ENCODE data around the gene IMMP2L. TPM values are rescaled to one million over a fixed set of nuclear protein-coding genes. Genes with fewer than 3 reads are reported as not detected.

Gene IMMP2L
- polyA plus RNA-seq, 1 donor (not counting 4 experiments of a cell fraction or from before 2014, with no cell fraction given), result 14.1 TPM

- H3K27me3 ChIP-seq (ENCODE audit: control insufficient read depth, extremely low read depth, insufficient read depth, low read length), result no peaks in the 10 kb centered on the region
- no peak overlapping the region for H3K4me3 ChIP-seq (ENCODE audit: control insufficient read depth in 2 of 3, extremely low read depth in 1 of 3, insufficient read depth in 2 of 3, low read depth in 1 of 3, low read length in 3 of 3)
- H3K36me3 ChIP-seq (ENCODE audit: control insufficient read depth in 2 of 2, extremely low read depth in 1 of 2, insufficient read depth in 2 of 2, low read length in 2 of 2), result no peaks in the 10 kb centered on the region
- no peaks in the 10 kb centered on the region for H3K79me2 ChIP-seq (ENCODE audit: control insufficient read depth, insufficient read depth, low read length)
- TF ChIP-seq, protein P1, sequence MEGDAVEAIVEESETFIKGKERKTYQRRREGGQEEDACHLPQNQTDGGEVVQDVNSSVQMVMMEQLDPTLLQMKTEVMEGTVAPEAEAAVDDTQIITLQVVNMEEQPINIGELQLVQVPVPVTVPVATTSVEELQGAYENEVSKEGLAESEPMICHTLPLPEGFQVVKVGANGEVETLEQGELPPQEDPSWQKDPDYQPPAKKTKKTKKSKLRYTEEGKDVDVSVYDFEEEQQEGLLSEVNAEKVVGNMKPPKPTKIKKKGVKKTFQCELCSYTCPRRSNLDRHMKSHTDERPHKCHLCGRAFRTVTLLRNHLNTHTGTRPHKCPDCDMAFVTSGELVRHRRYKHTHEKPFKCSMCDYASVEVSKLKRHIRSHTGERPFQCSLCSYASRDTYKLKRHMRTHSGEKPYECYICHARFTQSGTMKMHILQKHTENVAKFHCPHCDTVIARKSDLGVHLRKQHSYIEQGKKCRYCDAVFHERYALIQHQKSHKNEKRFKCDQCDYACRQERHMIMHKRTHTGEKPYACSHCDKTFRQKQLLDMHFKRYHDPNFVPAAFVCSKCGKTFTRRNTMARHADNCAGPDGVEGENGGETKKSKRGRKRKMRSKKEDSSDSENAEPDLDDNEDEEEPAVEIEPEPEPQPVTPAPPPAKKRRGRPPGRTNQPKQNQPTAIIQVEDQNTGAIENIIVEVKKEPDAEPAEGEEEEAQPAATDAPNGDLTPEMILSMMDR (optimal IDR thresholded peaks at IDR 0.05 in 1 of 3, IDR thresholded peaks at IDR 0.05 in 1 of 3, conservative IDR thresholded peaks at IDR 0.05 in 1 of 3; ENCODE audit: extremely low read depth in 1 of 3, insufficient read depth in 2 of 3, low read length in 3 of 3), result no peak
- no peak for TF ChIP-seq EZH2 (IDR thresholded peaks at IDR 0.05; ENCODE audit: low read length)
- H3K4me2 ChIP-seq (ENCODE audit: control insufficient read depth, extremely low read depth, insufficient read depth, low read depth, low read length), result no peak overlapping the region
- DNase-seq (ENCODE audit: low read depth, low spot score) (no peak), FAIRE-seq (no peak)
- H3K27ac ChIP-seq (ENCODE audit: control insufficient read depth, insufficient read depth, low read length), result no peak overlapping the region
- H4K20me1 ChIP-seq (ENCODE audit: control insufficient read depth, extremely low read depth, insufficient read depth, low read length), result no peaks in the 10 kb centered on the region
- dilution Hi-C loops (cut with MboI; ENCODE audit: extremely low pct_ligation_motif_present, low sequenced_read_pairs), result no loop called here
- no peaks in the 10 kb centered on the region for H3K9me1 ChIP-seq (ENCODE audit: control insufficient read depth, extremely low read depth, insufficient read depth, low read length)
- no peak overlapping the region for H2AFZ ChIP-seq (ENCODE audit: control insufficient read depth, low read length)
- no peaks in the 10 kb centered on the region for H3K4me1 ChIP-seq (ENCODE audit: control insufficient read depth, extremely low read depth, insufficient read depth, low read length)
- H3K9me3 ChIP-seq (ENCODE audit: control insufficient read depth, low read depth, low read length), result no peaks in the 10 kb centered on the region
- no peak overlapping the region for H3K9ac ChIP-seq (ENCODE audit: control insufficient read depth, extremely low read depth, insufficient read depth, low read length)
Observed at GRCh38 chr7:110645616-110646015, 916.7 kb downstream of the IMMP2L start.

DNA sequence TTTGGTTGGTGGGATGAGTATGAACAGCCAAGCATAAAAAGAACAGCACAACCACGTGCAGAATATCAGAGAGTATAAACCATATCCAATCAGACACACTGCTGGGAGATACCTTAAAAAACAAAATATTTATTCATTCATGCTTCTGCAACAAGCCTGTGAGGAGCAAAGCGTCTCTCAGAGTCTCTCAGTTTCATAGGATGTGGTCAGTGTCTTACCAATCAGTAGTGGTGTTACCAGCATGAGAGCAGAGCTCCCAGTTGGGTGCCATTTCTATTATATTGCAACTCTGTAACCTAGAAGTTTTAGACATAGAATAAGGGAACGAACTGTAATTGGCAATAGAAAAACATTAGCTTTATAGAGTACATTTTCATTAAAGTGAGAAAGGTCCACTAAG, 917.2 kb downstream of the IMMP2L start:
- no peak overlapping the region for H3K4me3 ChIP-seq (ENCODE audit: control insufficient read depth in 2 of 3, extremely low read depth in 1 of 3, insufficient read depth in 2 of 3, low read depth in 1 of 3, low read length in 3 of 3)
- dilution Hi-C loops (cut with MboI; ENCODE audit: extremely low pct_ligation_motif_present, low sequenced_read_pairs), result no loop called here
- H4K20me1 ChIP-seq (ENCODE audit: control insufficient read depth, extremely low read depth, insufficient read depth, low read length), result no peaks in the 10 kb centered on the region
- DNase-seq (ENCODE audit: low read depth, low spot score) (no peak), FAIRE-seq (no peak)
- H3K79me2 ChIP-seq (ENCODE audit: control insufficient read depth, insufficient read depth, low read length), result no peaks in the 10 kb centered on the region
- H3K4me1 ChIP-seq (ENCODE audit: control insufficient read depth, extremely low read depth, insufficient read depth, low read length), result no peaks in the 10 kb centered on the region
- H3K4me2 ChIP-seq (ENCODE audit: control insufficient read depth, extremely low read depth, insufficient read depth, low read depth, low read length), result no peak overlapping the region
- no peaks in the 10 kb centered on the region for H3K9me1 ChIP-seq (ENCODE audit: control insufficient read depth, extremely low read depth, insufficient read depth, low read length)
- H3K9me3 ChIP-seq (ENCODE audit: control insufficient read depth, low read depth, low read length), result no peaks in the 10 kb centered on the region
- TF ChIP-seq EZH2 (IDR thresholded peaks at IDR 0.05; ENCODE audit: low read length), result no peak
- TF ChIP-seq, protein P1 (optimal IDR thresholded peaks at IDR 0.05 in 1 of 3, IDR thresholded peaks at IDR 0.05 in 1 of 3, conservative IDR thresholded peaks at IDR 0.05 in 1 of 3; ENCODE audit: extremely low read depth in 1 of 3, insufficient read depth in 2 of 3, low read length in 3 of 3), result no peak
- H3K27ac ChIP-seq (ENCODE audit: control insufficient read depth, insufficient read depth, low read length), result no peak overlapping the region
- no peaks in the 10 kb centered on the region for H3K27me3 ChIP-seq (ENCODE audit: control insufficient read depth, extremely low read depth, insufficient read depth, low read length)
- no peaks in the 10 kb centered on the region for H3K36me3 ChIP-seq (ENCODE audit: control insufficient read depth in 2 of 2, extremely low read depth in 1 of 2, insufficient read depth in 2 of 2, low read length in 2 of 2)
- H3K9ac ChIP-seq (ENCODE audit: control insufficient read depth, extremely low read depth, insufficient read depth, low read length), result no peak overlapping the region
- no peak overlapping the region for H2AFZ ChIP-seq (ENCODE audit: control insufficient read depth, low read length)

Measured in keratinocyte (primary cell).